Kidney (tissue), 14 donors: ENCODE results near the gene SLC5A8. TPM values are rescaled to one million over a fixed set of nuclear protein-coding genes. Genes with fewer than 3 reads are reported as not detected.

ENCODE experiments used
- DNase-seq, 5 donors: peaks; one replicate each; pipeline ENCODE4 v3.0.0-alpha.2; 2013 to 2020
- FAIRE-seq: peaks from 2 replicates; lab custom pipeline; 2012; peaks lifted over from hg19 to GRCh38; lab: Jason Lieb, UNC
- H3K27ac ChIP-seq, 2 donors: one replicate each; pipeline ENCODE4 v1.7.0; 2013; ENCODE audit warnings: low read depth in 2 of 2, low read length in 2 of 2, inconsistent platforms in 1 of 2
- H3K27me3 ChIP-seq: one replicate; pipeline ENCODE4 v1.7.1; 2013; ENCODE audit warnings: low read length, inconsistent platforms; ENCODE audit not compliant: control insufficient read depth, insufficient read depth
- H3K36me3 ChIP-seq, 3 donors: one replicate each; pipeline versions ENCODE4 v1.7.0 to v1.7.1; 2013; ENCODE audit warnings: low read length in 3 of 3, control low read depth in 1 of 3, inconsistent platforms in 1 of 3; ENCODE audit not compliant: insufficient read depth in 3 of 3, control insufficient read depth in 2 of 3
- H3K4me1 ChIP-seq, 3 donors: one replicate each; pipeline versions ENCODE4 v1.7.0 to v1.7.1; 2013; ENCODE audit warnings: low read length in 3 of 3, inconsistent platforms in 1 of 3, low read depth in 1 of 3; ENCODE audit not compliant: control insufficient read depth in 2 of 3, insufficient read depth in 2 of 3
- H3K4me3 ChIP-seq, 3 donors: one replicate each; pipeline versions ENCODE4 v1.7.0 to v1.8.1; 2013; ENCODE audit warnings: low read length in 3 of 3, control low read depth in 1 of 3, inconsistent platforms in 1 of 3
- H3K9ac ChIP-seq, 3 donors: one replicate each; pipeline versions ENCODE4 v1.7.0 to v1.7.1; 2013; ENCODE audit warnings: low read length in 3 of 3, control low read depth in 1 of 3, inconsistent platforms in 1 of 3
- H3K9me3 ChIP-seq, 3 donors: one replicate each; pipeline versions ENCODE4 v1.7.0 to v1.7.1; 2013; ENCODE audit warnings: low read length in 3 of 3, control low read depth in 1 of 3, inconsistent platforms in 1 of 3; ENCODE audit not compliant: control insufficient read depth in 2 of 3, insufficient read depth in 1 of 3
- CTCF ChIP-seq: IDR thresholded peaks from 3 replicates; pipeline ENCODE4 v1.5.1; 2012; ENCODE audit warnings: mild to moderate bottlenecking, moderate library complexity, borderline replicate concordance; ENCODE audit not compliant: insufficient read depth; ENCODE audit errors: extremely low read depth
- intact Hi-C: fragments of 100-400 bp; cut with DNase I; formaldehyde crosslinking; loops from one replicate; pipeline ENCODE4 v1.11.1; 2022
- polyA plus RNA-seq: library from polyadenylated mRNA; stranded (reverse); fragments of 350-450 nt; fragmentation: Illumina TruSeq; extraction: RNeasy Lipid Tissue Mini Kit (QIAGEN cat#74804); gene quantifications from one replicate; pipeline ENCODE4 v1.2.3, GENCODE V29; 2014; ENCODE audit warnings: low read depth, low replicate concordance; ENCODE audit not compliant: insufficient read depth
- total RNA-seq: library from RNA; stranded (reverse); fragmentation: NEBNext Ultra II Directional; extraction: Animal tissue kit (Norgen Biotek cat#: 25700); gene quantifications from one replicate; pipeline ENCODE4 v1.2.1, GENCODE V29; 2021
- donor health status: control.
- donor health status: control.
- donor health status: control.
- donor health status: control.
- donor health status: control.
- donor health status: DM: yes; HTN: yes; CAD: no.
- donor health status: Normal renal cell carcinoma (clear cell type).

The SLC5A8 gene
- total and polyA plus RNA-seq, 2 donors from 2014 or later = 1.6 to 2.7 TPM

- no peaks in the 10 kb centered on the region for H3K36me3 ChIP-seq
- H3K9ac ChIP-seq = no peak overlapping the region
- no peak for FAIRE-seq
- no peaks in the 10 kb centered on the region for H3K4me1 ChIP-seq
- no peak overlapping the region for H3K4me3 ChIP-seq
- intact Hi-C loops = no loop called here
- no peaks in the 10 kb centered on the region for H3K27me3 ChIP-seq
- no peaks in the 10 kb centered on the region for H3K9me3 ChIP-seq
- H3K27ac ChIP-seq = no peak overlapping the region
- no peak for TF ChIP-seq CTCF
- no peak for DNase-seq
These were observed 19.8 kb upstream of the SLC5A8 start for GRCh38 chr12:101229841-101230241.

GRCh38 chr12:101221301-101221700 is 11.3 kb upstream of the SLC5A8 start:
- H3K4me1 ChIP-seq = no peaks in the 10 kb centered on the region
- H3K9ac ChIP-seq = no peak overlapping the region
- no peak overlapping the region for H3K4me3 ChIP-seq
- DNase-seq (no peak), FAIRE-seq (no peak)
- H3K9me3 ChIP-seq = no peaks in the 10 kb centered on the region
- H3K27me3 ChIP-seq = no peaks in the 10 kb centered on the region
- intact Hi-C loops = no loop called here
- no peak overlapping the region for H3K27ac ChIP-seq
- no peaks in the 10 kb centered on the region for H3K36me3 ChIP-seq
- TF ChIP-seq CTCF = no peak

- no peaks in the 10 kb centered on the region for H3K27me3 ChIP-seq
- H3K9ac ChIP-seq = no peak overlapping the region
- no peaks in the 10 kb centered on the region for H3K36me3 ChIP-seq
- no peaks in the 10 kb centered on the region for H3K4me1 ChIP-seq
- FAIRE-seq (no peak), DNase-seq (no peak)
- no peak overlapping the region for H3K4me3 ChIP-seq
- H3K27ac ChIP-seq = no peak overlapping the region
- intact Hi-C loops = no loop called here
- no peaks in the 10 kb centered on the region for H3K9me3 ChIP-seq
- TF ChIP-seq CTCF = no peak
These were observed 6.8 kb upstream of the SLC5A8 start for GRCh38 chr12:101216810-101217209.

GRCh38 chr12:101207086-101207780 is 2.8 kb downstream of the SLC5A8 start:
- Histone ChIP-seq H3K4me3 (peak overlapping the region in 1 of 3 donors; percentile 12), H3K36me3 (no peaks in the 10 kb centered on the region), H3K9me3 (no peaks in the 10 kb centered on the region), H3K27me3 (peaks cover 3% of the 10 kb centered on the region), H3K27ac (no peak overlapping the region), H3K4me1 (peaks cover 0 to 2% (median 0%) of the 10 kb centered on the region in 3 donors), H3K9ac (no peak overlapping the region)
- intact Hi-C loops = no loop called here
- no peak for TF ChIP-seq CTCF
- peak in 2 of 5 donors; percentile 25 to 46 for DNase-seq
- FAIRE-seq = no peak
